Lower leg skin (tissue), 4 donors: ENCODE data around the gene ZFP36L1. TPM values are rescaled to one million over a fixed set of nuclear protein-coding genes. Genes with fewer than 3 reads are reported as not detected.

Experiments used
- DNase-seq, 2 donors: peaks; one replicate each; pipeline ENCODE4 v3.0.0-alpha.2; 2019; ENCODE audit warnings: low spot score in 2 of 2
- H3K4me3 ChIP-seq: fragments of 200-600 bp; sonication (generic); 2 replicates; pipeline ENCODE4 v1.5.1; 2017; ENCODE audit warnings: mild to moderate bottlenecking, low read depth; ENCODE audit not compliant: poor library complexity, severe bottlenecking
- CTCF ChIP-seq, 3 donors: fragments of 450-650 bp; IDR thresholded peaks; one replicate each; pipeline ENCODE4 v1.5.1; 2016; ENCODE audit warnings: antibody characterized with exemption in 3 of 3, mild to moderate bottlenecking in 3 of 3, moderate library complexity in 2 of 3
- POLR2A ChIP-seq, 2 donors: fragments of 450-650 bp; IDR thresholded peaks; one replicate each; pipeline ENCODE4 v1.6.1; 2016 to 2017; ENCODE audit warnings: antibody characterized with exemption in 2 of 2, mild to moderate bottlenecking in 1 of 2, moderate library complexity in 1 of 2
- WGBS, 2 donors: methylation state at CpG; one replicate each; pipeline ENCODE4 v1.1.5; 2018; 5-methylcytosine and 5-hydroxymethylcytosine counted together
- intact Hi-C: fragments of 100-400 bp; cut with DNase I; formaldehyde crosslinking; loops from one replicate; pipeline ENCODE4 v1.15.0; 2023; ENCODE audit warnings: low total_unique reads
- total RNA-seq, 4 donors: library from RNA; depleted of rRNA; stranded (reverse); fragments of >200 nt; gene quantifications; one replicate each; pipeline ENCODE4 v1.1.0, GENCODE V29; 2016

ZFP36L1 gene
- total RNA-seq, 4 donors from 2014 or later, result 466 to 2,618 (median 922) TPM

- 95 to 96% methylated on average over 8 of the region's 8 CpGs for WGBS, 2 donors
- no peak for DNase-seq
- H3K4me3 ChIP-seq, result no peak overlapping the region
- TF ChIP-seq CTCF (IDR thresholded peaks at IDR 0.05) (no peak), POLR2A (IDR thresholded peaks at IDR 0.05) (no peak)
- intact Hi-C loops, result no loop called here
These were observed 30.8 kb upstream of the ZFP36L1 start for GRCh38 chr14:68823434-68824206.

- H3K4me3 ChIP-seq, result no peak overlapping the region
- TF ChIP-seq POLR2A (IDR thresholded peaks at IDR 0.05) (no peak), CTCF (IDR thresholded peaks at IDR 0.05) (no peak)
- DNase-seq, result no peak
- intact Hi-C loops, result no loop called here
- WGBS, 2 donors, result 76 to 77% methylated on average over 4 of the region's 4 CpGs
These were observed 30.1 kb upstream of the ZFP36L1 start for GRCh38 chr14:68822926-68823325.

- 77 to 78% methylated on average over 4 of the region's 4 CpGs for WGBS, 2 donors
- no peak for TF ChIP-seq CTCF (IDR thresholded peaks at IDR 0.05)
- TF ChIP-seq POLR2A (IDR thresholded peaks at IDR 0.05), result no peak
- DNase-seq, result no peak
- intact Hi-C loops, result no loop called here
- no peak overlapping the region for H3K4me3 ChIP-seq
These were observed 29.3 kb upstream of the ZFP36L1 start for GRCh38 chr14:68822132-68822651.

- no peak for TF ChIP-seq POLR2A (IDR thresholded peaks at IDR 0.05)
- TF ChIP-seq CTCF (IDR thresholded peaks at IDR 0.05), result no peak
- no peak overlapping the region for H3K4me3 ChIP-seq
- WGBS, 2 donors, result 82 to 84% methylated on average over 10 to 16 of the region's 18 CpGs
- intact Hi-C loops, result no loop called here
- DNase-seq, result no peak
These were observed 28.3 kb upstream of the ZFP36L1 start for GRCh38 chr14:68820999-68821683.

GRCh38 chr14:68820536-68820935 is 27.7 kb upstream of the ZFP36L1 start:
- intact Hi-C loops, result no loop called here
- no peak for DNase-seq
- WGBS, 2 donors, result 81 to 93% methylated on average over 4 of the region's 4 CpGs
- no peak for TF ChIP-seq CTCF (IDR thresholded peaks at IDR 0.05)
- no peak overlapping the region for H3K4me3 ChIP-seq
